ENCODE data around the gene RPLP2. TPM values are rescaled to one million over a fixed set of nuclear protein-coding genes. Genes with fewer than 3 reads are reported as not detected.
A peak's percentile ranks its signal among the peaks of the same experiment; 100 is the strongest.

RPLP2 gene
- 1,000 to 10,000 TPM in 1 of 4 donors, 100 to 1,000 TPM in 3; 555 to 1,150 (median 858) TPM for total RNA-seq

GRCh38 chr11:809287-810039, at the start of gene RPLP2:
RPLP2 (plus strand) TSS chr11:809967; CDS start chr11:810235, 268 bp downstream.
- no peak for TF ChIP-seq CTCF (IDR thresholded peaks at IDR 0.05)
- peak; percentile 87 for DNase-seq (ENCODE audit: low spot score)
- ATAC-seq (ENCODE audit: low FRiP score), result peak; percentile 92

GRCh38 chr11:760236-760635, 49.5 kb upstream of the RPLP2 start:
- ATAC-seq (ENCODE audit: low FRiP score), result no peak
- TF ChIP-seq CTCF (IDR thresholded peaks at IDR 0.05), result no peak
- DNase-seq (ENCODE audit: low spot score), result no peak

- DNase-seq (ENCODE audit: low spot score), result no peak
- no peak for ATAC-seq (ENCODE audit: low FRiP score)
- TF ChIP-seq CTCF (IDR thresholded peaks at IDR 0.05), result no peak
These were observed 48.1 kb upstream of the RPLP2 start for GRCh38 chr11:761526-762108.

- no peak for DNase-seq (ENCODE audit: low spot score)
- ATAC-seq (ENCODE audit: low FRiP score), result peak; percentile 58
These were observed 47.2 kb upstream of the RPLP2 start for GRCh38 chr11:762421-763072.

GRCh38 chr11:763073-763463, 46.7 kb upstream of the RPLP2 start:
- DNase-seq (ENCODE audit: low spot score) (no peak), ATAC-seq (ENCODE audit: low FRiP score) (no peak)
- TF ChIP-seq CTCF (IDR thresholded peaks at IDR 0.05), result no peak

More at GRCh38 chr11:762421-763072, 47.2 kb upstream of the RPLP2 start:
- TF ChIP-seq CTCF (IDR thresholded peaks at IDR 0.05), result no peak

GRCh38 chr11:763549-764321, 46.0 kb upstream of the RPLP2 start:
- no peak for DNase-seq (ENCODE audit: low spot score)
- no peak for TF ChIP-seq CTCF (IDR thresholded peaks at IDR 0.05)
- no peak for ATAC-seq (ENCODE audit: low FRiP score)

All from omental fat pad (tissue), 4 donors.